ENCODE results near the gene NUMBL. TPM values are rescaled to one million over a fixed set of nuclear protein-coding genes. Genes with fewer than 3 reads are reported as not detected.

The NUMBL gene
- total and polyA plus RNA-seq, 4 donors: 19.0 to 66.5 (median 35.1) TPM

DNA sequence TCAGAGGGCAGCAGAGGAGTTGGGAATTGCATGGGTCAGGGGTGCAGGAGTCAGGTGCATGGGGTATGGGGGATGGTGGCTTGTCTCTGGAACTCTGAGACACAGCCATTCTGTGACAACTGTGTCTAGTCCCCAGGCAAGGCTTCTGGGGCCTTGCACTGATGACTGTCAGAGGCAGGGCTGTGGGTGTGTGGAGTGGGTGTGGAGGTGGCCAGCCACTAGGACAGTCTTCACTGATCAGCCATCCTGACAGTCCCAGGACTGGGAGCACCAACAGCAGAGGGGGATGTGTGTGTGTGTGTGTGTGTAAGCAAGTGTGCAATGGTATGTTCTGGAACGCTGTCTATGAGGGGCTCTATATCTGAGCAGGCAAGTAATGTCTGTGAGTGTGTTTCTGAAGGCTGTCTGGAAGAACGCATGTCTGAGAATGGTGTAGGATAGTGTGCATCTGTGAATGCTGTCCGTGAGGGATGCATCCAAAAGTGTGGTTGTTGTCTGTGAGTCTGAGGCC is 5.4 kb downstream of the NUMBL start:
- H3K9me3 ChIP-seq (ENCODE audit: control insufficient read depth, insufficient read depth, low read length): no peaks in the 10 kb centered on the region
- WGBS (ENCODE audit: insufficient coverage): 94% methylated on average over 3 of the region's 3 CpGs
- H3K27ac ChIP-seq (ENCODE audit: low read depth, low read length): no peak overlapping the region
- peaks cover 68% of the 10 kb centered on the region for H3K36me3 ChIP-seq (ENCODE audit: control insufficient read depth, insufficient read depth, low read length)
- H3K4me3 ChIP-seq (ENCODE audit: low read depth, low read length): no peak overlapping the region
- peaks cover 9% of the 10 kb centered on the region for H3K4me1 ChIP-seq (ENCODE audit: control insufficient read depth, insufficient read depth, low read length)
- H3K27me3 ChIP-seq (ENCODE audit: control insufficient read depth, insufficient read depth, low read length): no peaks in the 10 kb centered on the region
- DNase-seq (ENCODE audit: low read depth in 4 of 6, low spot score in 6 of 6): no peak

GRCh38 chr19:40684280-40684679 is 6.2 kb downstream of the NUMBL start:
- H3K4me1 ChIP-seq (ENCODE audit: control insufficient read depth, insufficient read depth, low read length): peaks cover 1% of the 10 kb centered on the region
- H3K9me3 ChIP-seq (ENCODE audit: control insufficient read depth, insufficient read depth, low read length): no peaks in the 10 kb centered on the region
- no peak overlapping the region for H3K27ac ChIP-seq (ENCODE audit: low read depth, low read length)
- H3K36me3 ChIP-seq (ENCODE audit: control insufficient read depth, insufficient read depth, low read length): peaks cover 74% of the 10 kb centered on the region
- no peak overlapping the region for H3K4me3 ChIP-seq (ENCODE audit: low read depth, low read length)
- whole genome bisulfite sequencing (ENCODE audit: insufficient coverage): 98% methylated on average over 32 of the region's 32 CpGs
- no peak for DNase-seq (ENCODE audit: low read depth in 4 of 6, low spot score in 6 of 6)
- no peaks in the 10 kb centered on the region for H3K27me3 ChIP-seq (ENCODE audit: control insufficient read depth, insufficient read depth, low read length)

DNA sequence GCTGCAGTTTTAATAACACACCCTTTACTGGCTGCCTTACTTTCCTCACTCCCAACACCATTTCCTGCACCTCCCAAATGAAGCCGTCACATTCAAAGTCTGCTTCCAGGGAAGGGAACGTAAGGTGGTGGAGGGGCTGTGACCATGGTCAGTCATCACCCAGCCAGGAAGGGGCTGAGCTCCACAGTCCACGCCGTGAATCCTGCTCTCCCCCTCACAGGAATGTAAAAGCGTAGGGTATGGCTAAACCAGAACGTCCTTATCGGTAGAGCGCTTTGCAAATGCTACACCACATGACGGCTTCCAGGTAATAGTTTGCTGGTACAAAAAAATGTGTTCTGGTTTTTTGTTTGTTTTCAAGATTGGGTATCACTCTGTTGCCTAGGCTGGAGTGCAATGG is 7.0 kb downstream of the NUMBL start:
- no peak overlapping the region for H3K4me3 ChIP-seq (ENCODE audit: low read depth, low read length)
- H3K4me1 ChIP-seq (ENCODE audit: control insufficient read depth, insufficient read depth, low read length): no peaks in the 10 kb centered on the region
- no peaks in the 10 kb centered on the region for H3K27me3 ChIP-seq (ENCODE audit: control insufficient read depth, insufficient read depth, low read length)
- peaks cover 82% of the 10 kb centered on the region for H3K36me3 ChIP-seq (ENCODE audit: control insufficient read depth, insufficient read depth, low read length)
- H3K27ac ChIP-seq (ENCODE audit: low read depth, low read length): no peak overlapping the region
- no peak for DNase-seq (ENCODE audit: low read depth in 4 of 6, low spot score in 6 of 6)
- 40% methylated on average over 2 of the region's 9 CpGs for WGBS (ENCODE audit: insufficient coverage)
- H3K9me3 ChIP-seq (ENCODE audit: control insufficient read depth, insufficient read depth, low read length): no peaks in the 10 kb centered on the region

DNA sequence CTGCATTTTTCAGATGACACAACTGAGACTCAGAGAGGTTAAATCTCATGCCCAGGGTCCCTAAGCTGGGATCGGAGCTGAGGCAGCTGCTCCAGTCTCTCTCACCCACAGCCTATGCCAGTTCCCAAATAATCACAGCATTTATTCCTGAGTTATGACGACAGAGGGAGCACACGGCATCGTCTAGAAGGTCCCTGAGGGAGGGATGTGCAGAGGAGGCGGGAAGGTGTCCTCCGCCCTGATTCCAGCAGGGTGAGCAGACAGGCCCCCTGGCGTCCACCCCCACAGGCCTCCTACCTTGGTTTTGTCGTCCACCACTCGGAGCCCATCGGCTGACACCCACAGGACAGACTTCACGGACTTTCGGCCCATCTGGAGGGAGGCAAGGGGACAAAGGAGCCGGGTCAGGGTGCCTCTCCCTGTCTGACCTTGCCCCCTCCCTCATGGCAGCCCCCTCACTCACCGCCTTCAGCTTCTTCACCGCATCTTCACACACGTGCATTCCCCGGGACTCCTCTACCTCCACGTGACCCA is 8.0 kb downstream of the NUMBL start:
- Histone ChIP-seq H3K4me3 (ENCODE audit: low read depth, low read length) (no peak overlapping the region), H3K27ac (ENCODE audit: low read depth, low read length) (no peak overlapping the region), H3K36me3 (ENCODE audit: control insufficient read depth, insufficient read depth, low read length) (peaks cover 92% of the 10 kb centered on the region), H3K27me3 (ENCODE audit: control insufficient read depth, insufficient read depth, low read length) (no peaks in the 10 kb centered on the region), H3K9me3 (ENCODE audit: control insufficient read depth, insufficient read depth, low read length) (no peaks in the 10 kb centered on the region), H3K4me1 (ENCODE audit: control insufficient read depth, insufficient read depth, low read length) (no peaks in the 10 kb centered on the region)
- 94% methylated on average over 9 of the region's 18 CpGs for WGBS (ENCODE audit: insufficient coverage)
- no peak for DNase-seq (ENCODE audit: low read depth in 4 of 6, low spot score in 6 of 6)

- Histone ChIP-seq H3K9me3 (ENCODE audit: control insufficient read depth, insufficient read depth, low read length) (no peaks in the 10 kb centered on the region), H3K36me3 (ENCODE audit: control insufficient read depth, insufficient read depth, low read length) (peaks cover 94% of the 10 kb centered on the region), H3K27me3 (ENCODE audit: control insufficient read depth, insufficient read depth, low read length) (no peaks in the 10 kb centered on the region), H3K27ac (ENCODE audit: low read depth, low read length) (no peak overlapping the region), H3K4me3 (ENCODE audit: low read depth, low read length) (no peak overlapping the region), H3K4me1 (ENCODE audit: control insufficient read depth, insufficient read depth, low read length) (no peaks in the 10 kb centered on the region)
- DNase-seq (ENCODE audit: low read depth in 4 of 6, low spot score in 6 of 6): no peak
- WGBS (ENCODE audit: insufficient coverage): 91% methylated on average over 4 of the region's 4 CpGs
Observed at GRCh38 chr19:40681039-40681438, 9.4 kb downstream of the NUMBL start.

- no peaks in the 10 kb centered on the region for H3K27me3 ChIP-seq (ENCODE audit: control insufficient read depth, insufficient read depth, low read length)
Observed at GRCh38 chr19:40677156-40677555, 13.3 kb downstream of the NUMBL start.

GRCh38 chr19:40674291-40674690 is 16.2 kb downstream of the NUMBL start:
- no peak overlapping the region for H3K27ac ChIP-seq (ENCODE audit: low read depth, low read length)
- H3K4me3 ChIP-seq (ENCODE audit: low read depth, low read length): no peak overlapping the region
- H3K4me1 ChIP-seq (ENCODE audit: control insufficient read depth, insufficient read depth, low read length): no peaks in the 10 kb centered on the region
- no peak for DNase-seq (ENCODE audit: low read depth in 4 of 6, low spot score in 6 of 6)
- H3K9me3 ChIP-seq (ENCODE audit: control insufficient read depth, insufficient read depth, low read length): no peaks in the 10 kb centered on the region
- H3K36me3 ChIP-seq (ENCODE audit: control insufficient read depth, insufficient read depth, low read length): peaks cover 95% of the 10 kb centered on the region
- 88% methylated on average over 3 of the region's 3 CpGs for WGBS (ENCODE audit: insufficient coverage)
- no peaks in the 10 kb centered on the region for H3K27me3 ChIP-seq (ENCODE audit: control insufficient read depth, insufficient read depth, low read length)

More at GRCh38 chr19:40677156-40677555, 13.3 kb downstream of the NUMBL start:
- H3K4me3 ChIP-seq (ENCODE audit: low read depth, low read length): no peak overlapping the region
- H3K4me1 ChIP-seq (ENCODE audit: control insufficient read depth, insufficient read depth, low read length): no peaks in the 10 kb centered on the region
- H3K9me3 ChIP-seq (ENCODE audit: control insufficient read depth, insufficient read depth, low read length): no peaks in the 10 kb centered on the region
- WGBS (ENCODE audit: insufficient coverage): 98% methylated on average over 19 of the region's 23 CpGs
- no peak overlapping the region for H3K27ac ChIP-seq (ENCODE audit: low read depth, low read length)
- peaks cover 90% of the 10 kb centered on the region for H3K36me3 ChIP-seq (ENCODE audit: control insufficient read depth, insufficient read depth, low read length)
- DNase-seq (ENCODE audit: low read depth in 4 of 6, low spot score in 6 of 6): no peak

DNA sequence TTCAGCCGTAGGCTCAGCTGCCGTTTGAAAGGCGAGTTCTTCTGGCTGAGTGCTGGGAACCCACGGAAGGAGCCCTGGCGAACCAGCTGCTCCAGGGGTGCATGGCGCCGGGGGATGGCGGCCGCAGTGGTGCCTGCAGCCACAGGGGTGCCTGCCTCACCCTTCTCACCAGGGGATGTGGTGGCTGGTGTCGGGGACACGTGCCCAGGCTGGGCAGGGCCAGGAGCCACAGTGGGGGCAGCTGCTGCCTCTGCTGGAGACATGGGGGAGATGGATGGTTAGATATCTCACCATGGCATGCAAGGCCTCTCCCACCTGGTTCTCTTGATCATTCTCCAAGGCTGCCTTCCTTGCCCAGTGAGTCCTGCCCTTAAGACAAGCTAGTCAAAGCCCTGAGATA is 17.1 kb downstream of the NUMBL start:
- H3K36me3 ChIP-seq (ENCODE audit: control insufficient read depth, insufficient read depth, low read length): peaks cover 92% of the 10 kb centered on the region
- no peaks in the 10 kb centered on the region for H3K4me1 ChIP-seq (ENCODE audit: control insufficient read depth, insufficient read depth, low read length)
- H3K4me3 ChIP-seq (ENCODE audit: low read depth, low read length): no peak overlapping the region
- WGBS (ENCODE audit: insufficient coverage): 78% methylated on average over 9 of the region's 11 CpGs
- H3K9me3 ChIP-seq (ENCODE audit: control insufficient read depth, insufficient read depth, low read length): no peaks in the 10 kb centered on the region
- no peaks in the 10 kb centered on the region for H3K27me3 ChIP-seq (ENCODE audit: control insufficient read depth, insufficient read depth, low read length)
- DNase-seq (ENCODE audit: low read depth in 4 of 6, low spot score in 6 of 6): no peak
- no peak overlapping the region for H3K27ac ChIP-seq (ENCODE audit: low read depth, low read length)

DNA sequence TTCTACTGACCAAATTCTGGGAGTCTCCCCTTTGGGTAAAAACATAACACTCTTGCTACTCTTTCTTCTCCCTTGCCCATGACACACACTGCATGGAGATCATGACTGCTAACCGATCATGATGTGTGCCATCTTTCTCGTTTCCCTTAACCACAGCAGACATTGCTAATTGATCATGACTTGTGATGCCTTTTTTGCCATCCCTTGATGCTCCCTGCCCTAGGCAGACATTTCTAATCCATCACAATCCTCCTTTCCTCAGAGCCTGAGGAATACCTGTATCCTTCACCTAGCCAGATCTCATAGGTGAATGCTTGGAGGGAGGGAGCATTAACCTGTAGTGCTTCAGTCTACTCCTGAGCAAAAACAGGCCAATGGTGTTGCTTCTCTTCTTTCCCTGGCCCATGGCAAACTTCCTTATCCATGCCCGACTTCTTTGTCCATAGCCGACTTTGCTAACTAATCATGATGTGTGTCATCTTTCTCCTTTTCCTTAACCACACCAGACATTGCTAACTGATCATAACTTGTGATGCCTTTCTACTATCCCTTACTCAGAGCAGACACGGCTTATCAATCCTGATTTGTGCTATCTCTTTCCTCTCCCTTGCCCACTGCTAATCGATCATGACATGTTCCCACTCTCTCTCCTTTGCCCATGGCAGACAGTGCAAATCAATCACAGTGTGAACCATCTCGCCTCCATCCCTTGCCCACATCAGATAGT is 17.7 kb downstream of the NUMBL start:
- DNase-seq (ENCODE audit: low read depth in 4 of 6, low spot score in 6 of 6): no peak
- H3K27ac ChIP-seq (ENCODE audit: low read depth, low read length): no peak overlapping the region
- H3K4me1 ChIP-seq (ENCODE audit: control insufficient read depth, insufficient read depth, low read length): no peaks in the 10 kb centered on the region
- no peaks in the 10 kb centered on the region for H3K9me3 ChIP-seq (ENCODE audit: control insufficient read depth, insufficient read depth, low read length)
- no peaks in the 10 kb centered on the region for H3K27me3 ChIP-seq (ENCODE audit: control insufficient read depth, insufficient read depth, low read length)
- H3K4me3 ChIP-seq (ENCODE audit: low read depth, low read length): no peak overlapping the region
- WGBS (ENCODE audit: insufficient coverage): 95% methylated on average over 7 of the region's 7 CpGs
- H3K36me3 ChIP-seq (ENCODE audit: control insufficient read depth, insufficient read depth, low read length): peaks cover 92% of the 10 kb centered on the region

DNA sequence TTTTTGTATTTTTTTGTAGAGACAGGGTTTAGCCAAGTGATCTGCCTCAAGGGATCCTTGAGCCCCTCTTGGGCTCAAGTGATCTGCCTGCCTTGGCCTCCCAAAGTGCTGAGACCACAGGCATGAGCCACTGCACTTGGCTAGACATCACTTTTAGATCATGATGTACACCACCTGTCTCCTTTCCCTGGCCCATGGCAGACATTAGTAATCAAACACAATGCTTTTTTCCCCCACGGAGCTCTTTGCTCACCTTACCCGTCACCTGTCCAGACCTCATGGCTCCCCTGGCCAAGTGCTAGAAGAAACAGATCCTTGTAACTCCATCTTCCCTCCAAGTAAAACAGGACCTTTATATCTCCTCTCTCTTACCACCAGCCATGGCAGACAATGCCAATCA is 18.4 kb downstream of the NUMBL start:
- H3K27ac ChIP-seq (ENCODE audit: low read depth, low read length): no peak overlapping the region
- DNase-seq (ENCODE audit: low read depth in 4 of 6, low spot score in 6 of 6): no peak
- no peaks in the 10 kb centered on the region for H3K27me3 ChIP-seq (ENCODE audit: control insufficient read depth, insufficient read depth, low read length)
- H3K4me3 ChIP-seq (ENCODE audit: low read depth, low read length): no peak overlapping the region
- 89% methylated on average over 2 of the region's 2 CpGs for WGBS (ENCODE audit: insufficient coverage)
- H3K4me1 ChIP-seq (ENCODE audit: control insufficient read depth, insufficient read depth, low read length): no peaks in the 10 kb centered on the region
- H3K9me3 ChIP-seq (ENCODE audit: control insufficient read depth, insufficient read depth, low read length): no peaks in the 10 kb centered on the region
- H3K36me3 ChIP-seq (ENCODE audit: control insufficient read depth, insufficient read depth, low read length): peaks cover 92% of the 10 kb centered on the region

Data from spinal cord (tissue), 10 donors.